ENCODE measurements around the gene AVEN. TPM values are rescaled to one million over a fixed set of nuclear protein-coding genes. Genes with fewer than 3 reads are reported as not detected.
A peak's percentile ranks its signal among the peaks of the same experiment; 100 is the strongest.

Gene AVEN
- polyA plus RNA-seq, 2 of the 4 experiments (the other 2 are of a cell fraction), result 23.8 to 27.2 TPM

GRCh38 chr15:33955945-33956344 lies 83.1 kb downstream of the AVEN start:
- no peak for TF ChIP-seq KDM1A (IDR thresholded peaks at IDR 0.05; ENCODE audit: low read depth)
- TF ChIP-seq, protein P1, sequence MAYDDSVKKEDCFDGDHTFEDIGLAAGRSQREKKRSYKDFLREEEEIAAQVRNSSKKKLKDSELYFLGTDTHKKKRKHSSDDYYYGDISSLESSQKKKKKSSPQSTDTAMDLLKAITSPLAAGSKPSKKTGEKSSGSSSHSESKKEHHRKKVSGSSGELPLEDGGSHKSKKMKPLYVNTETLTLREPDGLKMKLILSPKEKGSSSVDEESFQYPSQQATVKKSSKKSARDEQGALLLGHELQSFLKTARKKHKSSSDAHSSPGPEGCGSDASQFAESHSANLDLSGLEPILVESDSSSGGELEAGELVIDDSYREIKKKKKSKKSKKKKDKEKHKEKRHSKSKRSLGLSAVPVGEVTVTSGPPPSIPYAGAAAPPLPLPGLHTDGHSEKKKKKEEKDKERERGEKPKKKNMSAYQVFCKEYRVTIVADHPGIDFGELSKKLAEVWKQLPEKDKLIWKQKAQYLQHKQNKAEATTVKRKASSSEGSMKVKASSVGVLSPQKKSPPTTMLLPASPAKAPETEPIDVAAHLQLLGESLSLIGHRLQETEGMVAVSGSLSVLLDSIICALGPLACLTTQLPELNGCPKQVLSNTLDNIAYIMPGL (CRISPR knock-in tag; IDR thresholded peaks at IDR 0.05; ENCODE audit: borderline replicate concordance), result no peak
- no peak for TF ChIP-seq CBX2 (IDR thresholded peaks at IDR 0.05; ENCODE audit: borderline replicate concordance, low read depth)
- TF ChIP-seq, protein P2, sequence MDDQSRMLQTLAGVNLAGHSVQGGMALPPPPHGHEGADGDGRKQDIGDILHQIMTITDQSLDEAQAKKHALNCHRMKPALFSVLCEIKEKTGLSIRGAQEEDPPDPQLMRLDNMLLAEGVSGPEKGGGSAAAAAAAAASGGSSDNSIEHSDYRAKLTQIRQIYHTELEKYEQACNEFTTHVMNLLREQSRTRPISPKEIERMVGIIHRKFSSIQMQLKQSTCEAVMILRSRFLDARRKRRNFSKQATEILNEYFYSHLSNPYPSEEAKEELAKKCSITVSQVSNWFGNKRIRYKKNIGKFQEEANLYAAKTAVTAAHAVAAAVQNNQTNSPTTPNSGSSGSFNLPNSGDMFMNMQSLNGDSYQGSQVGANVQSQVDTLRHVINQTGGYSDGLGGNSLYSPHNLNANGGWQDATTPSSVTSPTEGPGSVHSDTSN (IDR thresholded peaks at IDR 0.05), result no peak
- no peak for TF ChIP-seq SMC3 (IDR thresholded peaks at IDR 0.05)
- TF ChIP-seq CBX8 (IDR thresholded peaks at IDR 0.05), result no peak
- TF ChIP-seq HEYL (CRISPR knock-in tag; IDR thresholded peaks at IDR 0.05), result no peak
- TF ChIP-seq PHF8 (IDR thresholded peaks at IDR 0.05; ENCODE audit: borderline replicate concordance, low read depth), result no peak
- TF ChIP-seq EP300 (IDR thresholded peaks at IDR 0.05), result no peak
- TF ChIP-seq MAZ (IDR thresholded peaks at IDR 0.05; ENCODE audit: borderline replicate concordance, low read depth, low read length), result no peak
- TF ChIP-seq RARB (CRISPR knock-in tag; IDR thresholded peaks at IDR 0.05), result no peak
- Histone ChIP-seq H3K9me3 (no peaks in the 10 kb centered on the region), H3K4me3 (no peak overlapping the region), H3K27ac (no peak overlapping the region), H3K4me2 (no peak overlapping the region), H3K4me1 (no peaks in the 10 kb centered on the region)
- FAIRE-seq, result no peak
- no peak for DNase-seq (ENCODE audit: low read depth in 1 of 2, low spot score in 1 of 2)
- ATAC-seq, result no peak
- ChIA-PET CTCF (interaction anchor here (1.1 kb wide), 1 partner anchor 9 kb away, joined by 3 read pairs; no protein-coding TSS in a partner anchor), POLR2A (no interaction called here)
- 82% methylated on average over 10 of the region's 10 CpGs for WGBS (ENCODE audit: missing lambda C conversion rate)

- WGBS (ENCODE audit: missing lambda C conversion rate), result 83% methylated on average over 1 of the region's 1 CpG
- no peaks in the 10 kb centered on the region for H3K9me3 ChIP-seq
Observed at GRCh38 chr15:33946152-33946551, 92.9 kb downstream of the AVEN start.

GRCh38 chr15:33941279-33942063 lies 97.5 kb downstream of the AVEN start:
- CTCF ChIA-PET, result interaction anchor here (0.7 to 1.0 kb wide), 2 partner anchors 9 to 66 kb away, joined by 3 read pairs; no protein-coding TSS in a partner anchor
- TF ChIP-seq SREBF2 (IDR thresholded peaks at IDR 0.05) (no peak), GATA3 (IDR thresholded peaks at IDR 0.05; ENCODE audit: borderline replicate concordance) (no peak), EHF (CRISPR knock-in tag; IDR thresholded peaks at IDR 0.05) (no peak), NPAS2 (CRISPR knock-in tag; IDR thresholded peaks at IDR 0.05; ENCODE audit: borderline replicate concordance) (no peak), HES2 (IDR thresholded peaks at IDR 0.05) (no peak), KDM5A (IDR thresholded peaks at IDR 0.05) (no peak), TP53 (CRISPR knock-in tag; IDR thresholded peaks at IDR 0.05) (no peak), REST (IDR thresholded peaks at IDR 0.05) (no peak), RNF2 (IDR thresholded peaks at IDR 0.05; ENCODE audit: borderline replicate concordance, low read depth) (no peak)
- TF ChIP-seq, protein P3, sequence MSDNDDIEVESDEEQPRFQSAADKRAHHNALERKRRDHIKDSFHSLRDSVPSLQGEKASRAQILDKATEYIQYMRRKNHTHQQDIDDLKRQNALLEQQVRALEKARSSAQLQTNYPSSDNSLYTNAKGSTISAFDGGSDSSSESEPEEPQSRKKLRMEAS (IDR thresholded peaks at IDR 0.05), result no peak

More at GRCh38 chr15:33946152-33946551, 92.9 kb downstream of the AVEN start:
- DNase-seq (ENCODE audit: low read depth in 1 of 2, low spot score in 1 of 2), result no peak
- TF ChIP-seq, protein P3 (IDR thresholded peaks at IDR 0.05), result no peak
- TF ChIP-seq, protein P2 (IDR thresholded peaks at IDR 0.05), result no peak
- TF ChIP-seq CEBPB (IDR thresholded peaks at IDR 0.05), result no peak
- no peak for TF ChIP-seq KDM5A (IDR thresholded peaks at IDR 0.05)
- TF ChIP-seq RCOR1 (IDR thresholded peaks at IDR 0.05; ENCODE audit: low read depth, low read length), result no peak
- no peak for TF ChIP-seq FOSL2 (IDR thresholded peaks at IDR 0.05)
- no peak for TF ChIP-seq FOSL2 (CRISPR knock-in tag; IDR thresholded peaks at IDR 0.05)
- no peak for TF ChIP-seq POLR2A (IDR thresholded peaks at IDR 0.05; ENCODE audit: low read length)
- TF ChIP-seq PHF8 (IDR thresholded peaks at IDR 0.05; ENCODE audit: borderline replicate concordance, low read depth), result no peak
- CTCF ChIA-PET, result interaction anchor here (0.8 to 1.0 kb wide), 2 partner anchors 10 to 18 kb away, joined by 3 to 9 read pairs; no protein-coding TSS in a partner anchor
- H3K4me2 ChIP-seq, result no peak overlapping the region
- H3K27ac ChIP-seq, result no peak overlapping the region
- no peaks in the 10 kb centered on the region for H3K4me1 ChIP-seq
- FAIRE-seq, result no peak
- ATAC-seq, result no peak
- POLR2A ChIA-PET, result no interaction called here
- H3K4me3 ChIP-seq, result no peak overlapping the region

More at GRCh38 chr15:33941279-33942063, 97.5 kb downstream of the AVEN start:
- POLR2A ChIA-PET, result no interaction called here
- Histone ChIP-seq H3K4me1 (no peaks in the 10 kb centered on the region), H3K27ac (no peak overlapping the region), H3K4me3 (no peak overlapping the region), H3K9me3 (no peaks in the 10 kb centered on the region), H3K4me2 (no peak overlapping the region)
- FAIRE-seq (peak; percentile 91), DNase-seq (ENCODE audit: low read depth in 1 of 2, low spot score in 1 of 2) (no peak), ATAC-seq (no peak)
- WGBS (ENCODE audit: missing lambda C conversion rate), result 73% methylated on average over 4 of the region's 4 CpGs

Data from A549 (cell line).